HepG2 (cell line): Measurements from ENCODE around the gene PIGV.
"Not testable (repeated sequence)": the region's sequence is repeated elsewhere in the genome, so short reads cannot be mapped to it uniquely, and the experiment has no call there.

Experiments used
- FOXA3 ChIP-seq: IDR thresholded peaks from 2 replicates; pipeline ENCODE4 v1.6.1; 2016; ENCODE audit warnings: missing genetic modification reagents, missing compliant biosample characterization
- NR2F2 ChIP-seq: IDR thresholded peaks from 2 replicates; pipeline ENCODE4 v1.6.1; 2012; ENCODE audit warnings: low read depth, inconsistent platforms, borderline replicate concordance
- POLR2A ChIP-seq, 2 experiments: IDR thresholded peaks; 2 replicates each; pipeline ENCODE4 v1.6.1; 2011; ENCODE audit warnings: low read depth in 2 of 2, low read length in 2 of 2, mild to moderate bottlenecking in 1 of 2, moderate library complexity in 1 of 2; ENCODE audit not compliant: insufficient read depth in 1 of 2
- POLR2AphosphoS5 ChIP-seq: IDR thresholded peaks from 2 replicates; pipeline ENCODE4 v1.6.1; 2012; ENCODE audit warnings: low read depth, low read length
- RAD21 ChIP-seq: fragments of 450-650 bp; formaldehyde crosslinking; IDR thresholded peaks from 2 replicates; pipeline ENCODE4 v1.5.0; 2020; ENCODE audit warnings: mild to moderate bottlenecking
- TBL1XR1 ChIP-seq: fragments of 150-350 bp; IDR thresholded peaks from 2 replicates; pipeline ENCODE4 v1.6.1; 2014; ENCODE audit warnings: borderline replicate concordance, low read length; ENCODE audit not compliant: partially characterized antibody
- ZFP36L1 ChIP-seq: sonication (generic); formaldehyde crosslinking; IDR thresholded peaks from 2 replicates; pipeline ENCODE4 v1.8.0; 2022; ENCODE audit warnings: mild to moderate bottlenecking, missing genetic modification reagents, moderate library complexity
- ZNF282 ChIP-seq: fragments of 450-650 bp; IDR thresholded peaks from 2 replicates; pipeline ENCODE4 v1.6.1; 2018; ENCODE audit not compliant: partially characterized antibody
- ZNF530 ChIP-seq: sonication (generic); formaldehyde crosslinking; IDR thresholded peaks from 2 replicates; pipeline ENCODE4 v1.5.0; 2020; ENCODE audit warnings: low read depth, mild to moderate bottlenecking, missing genetic modification reagents
- ZNF737 ChIP-seq: sonication (generic); formaldehyde crosslinking; IDR thresholded peaks from 2 replicates; pipeline ENCODE4 v1.5.0; 2020; ENCODE audit warnings: missing genetic modification reagents, mild to moderate bottlenecking, borderline replicate concordance
- TF ChIP-seq, protein P1 (sequence below): sonication (generic); formaldehyde crosslinking; IDR thresholded peaks from 2 replicates; pipeline ENCODE4 v1.5.0; 2020; ENCODE audit warnings: mild to moderate bottlenecking, missing genetic modification reagents, moderate library complexity
- TF ChIP-seq, protein P2 (sequence below): sonication (generic); formaldehyde crosslinking; IDR thresholded peaks from 2 replicates; pipeline ENCODE4 v1.5.1; 2020; ENCODE audit warnings: missing genetic modification reagents, mild to moderate bottlenecking, borderline replicate concordance
- TF ChIP-seq, protein P3 (sequence below): sonication (generic); formaldehyde crosslinking; IDR thresholded peaks from 2 replicates; pipeline ENCODE4 v1.4.0; 2020; ENCODE audit warnings: missing genetic modification reagents

DNA sequence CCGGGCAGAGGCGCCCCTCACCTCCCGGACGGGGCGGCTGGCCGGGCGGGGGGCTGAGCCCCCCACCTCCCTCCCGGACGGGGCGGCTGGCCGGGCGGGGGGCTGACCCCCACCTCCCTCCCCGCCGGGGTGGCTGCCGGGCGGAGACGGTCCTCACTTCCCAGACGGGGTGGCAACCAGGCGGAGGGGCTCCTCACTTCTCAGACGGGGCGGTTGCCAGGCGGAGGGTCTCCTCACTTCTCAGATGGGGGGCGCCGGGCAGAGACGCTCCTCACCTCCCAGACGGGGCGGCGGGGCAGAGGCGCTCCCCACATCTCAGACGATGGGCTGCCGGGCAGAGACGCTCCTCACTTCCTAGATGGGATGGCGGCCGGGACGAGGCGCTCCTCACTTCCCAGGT lies 16.2 kb downstream of the PIGV start:
- TF ChIP-seq, protein P1, sequence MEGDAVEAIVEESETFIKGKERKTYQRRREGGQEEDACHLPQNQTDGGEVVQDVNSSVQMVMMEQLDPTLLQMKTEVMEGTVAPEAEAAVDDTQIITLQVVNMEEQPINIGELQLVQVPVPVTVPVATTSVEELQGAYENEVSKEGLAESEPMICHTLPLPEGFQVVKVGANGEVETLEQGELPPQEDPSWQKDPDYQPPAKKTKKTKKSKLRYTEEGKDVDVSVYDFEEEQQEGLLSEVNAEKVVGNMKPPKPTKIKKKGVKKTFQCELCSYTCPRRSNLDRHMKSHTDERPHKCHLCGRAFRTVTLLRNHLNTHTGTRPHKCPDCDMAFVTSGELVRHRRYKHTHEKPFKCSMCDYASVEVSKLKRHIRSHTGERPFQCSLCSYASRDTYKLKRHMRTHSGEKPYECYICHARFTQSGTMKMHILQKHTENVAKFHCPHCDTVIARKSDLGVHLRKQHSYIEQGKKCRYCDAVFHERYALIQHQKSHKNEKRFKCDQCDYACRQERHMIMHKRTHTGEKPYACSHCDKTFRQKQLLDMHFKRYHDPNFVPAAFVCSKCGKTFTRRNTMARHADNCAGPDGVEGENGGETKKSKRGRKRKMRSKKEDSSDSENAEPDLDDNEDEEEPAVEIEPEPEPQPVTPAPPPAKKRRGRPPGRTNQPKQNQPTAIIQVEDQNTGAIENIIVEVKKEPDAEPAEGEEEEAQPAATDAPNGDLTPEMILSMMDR (CRISPR knock-in tag), result not testable (repeated sequence)
- TF ChIP-seq POLR2AphosphoS5; NR2F2; FOXA3 (CRISPR knock-in tag); ZFP36L1 (CRISPR knock-in tag); ZNF282; RAD21 (CRISPR knock-in tag); POLR2A (IDR thresholded peaks at IDR 0.05; ENCODE audit: insufficient read depth in 1 of 2, low read depth in 2 of 2, low read length in 2 of 2); ZNF530 (CRISPR knock-in tag); ZNF737 (CRISPR knock-in tag); TBL1XR1: not testable (repeated sequence)
- TF ChIP-seq, protein P2, sequence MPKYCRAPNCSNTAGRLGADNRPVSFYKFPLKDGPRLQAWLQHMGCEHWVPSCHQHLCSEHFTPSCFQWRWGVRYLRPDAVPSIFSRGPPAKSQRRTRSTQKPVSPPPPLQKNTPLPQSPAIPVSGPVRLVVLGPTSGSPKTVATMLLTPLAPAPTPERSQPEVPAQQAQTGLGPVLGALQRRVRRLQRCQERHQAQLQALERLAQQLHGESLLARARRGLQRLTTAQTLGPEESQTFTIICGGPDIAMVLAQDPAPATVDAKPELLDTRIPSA (CRISPR knock-in tag), result not testable (repeated sequence)
- TF ChIP-seq, protein P3, sequence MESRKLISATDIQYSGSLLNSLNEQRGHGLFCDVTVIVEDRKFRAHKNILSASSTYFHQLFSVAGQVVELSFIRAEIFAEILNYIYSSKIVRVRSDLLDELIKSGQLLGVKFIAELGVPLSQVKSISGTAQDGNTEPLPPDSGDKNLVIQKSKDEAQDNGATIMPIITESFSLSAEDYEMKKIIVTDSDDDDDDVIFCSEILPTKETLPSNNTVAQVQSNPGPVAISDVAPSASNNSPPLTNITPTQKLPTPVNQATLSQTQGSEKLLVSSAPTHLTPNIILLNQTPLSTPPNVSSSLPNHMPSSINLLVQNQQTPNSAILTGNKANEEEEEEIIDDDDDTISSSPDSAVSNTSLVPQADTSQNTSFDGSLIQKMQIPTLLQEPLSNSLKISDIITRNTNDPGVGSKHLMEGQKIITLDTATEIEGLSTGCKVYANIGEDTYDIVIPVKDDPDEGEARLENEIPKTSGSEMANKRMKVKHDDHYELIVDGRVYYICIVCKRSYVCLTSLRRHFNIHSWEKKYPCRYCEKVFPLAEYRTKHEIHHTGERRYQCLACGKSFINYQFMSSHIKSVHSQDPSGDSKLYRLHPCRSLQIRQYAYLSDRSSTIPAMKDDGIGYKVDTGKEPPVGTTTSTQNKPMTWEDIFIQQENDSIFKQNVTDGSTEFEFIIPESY (CRISPR knock-in tag), result not testable (repeated sequence)
